A673 (cell line): ENCODE data around the gene TTC9B. TPM values are rescaled to one million over a fixed set of nuclear protein-coding genes. Genes with fewer than 3 reads are reported as not detected.

ENCODE experiments used
- BruUV-seq: library from RNA; stranded (reverse); fragments of 400-500 nt; replicated peaks from 2 replicates; lab custom pipeline; 2021; lab: Mats Ljungman, UMichigan
- CTCF ChIA-PET: fragments of 300-600 bp; sonication (Branson Sonifier 250); formaldehyde crosslinking; loops from one replicate; lab custom pipeline; 2022; ENCODE audit warnings: antibody characterized with exemption; lab: Charles Lee
- POLR2A ChIA-PET: fragments of 300-600 bp; sonication (Branson Sonifier 250); formaldehyde crosslinking; loops from one replicate; lab custom pipeline; 2022; ENCODE audit warnings: antibody characterized with exemption; ENCODE audit not compliant: low non-redundant PET; lab: Charles Lee
- DNase-seq: peaks from one replicate; pipeline ENCODE4 v3.0.0-alpha.2; 2015; ENCODE audit warnings: low spot score
- H3K27ac ChIP-seq: fragments of 200-600 bp; sonication (generic); 2 replicates; pipeline ENCODE4 v1.5.1; 2016; ENCODE audit warnings: mixed run types, low read depth, mild to moderate bottlenecking, mixed read lengths, antibody characterized with exemption, low read length; ENCODE audit not compliant: poor library complexity, severe bottlenecking
- H3K27me3 ChIP-seq: fragments of 200-600 bp; sonication (generic); replicated peaks from 2 replicates; pipeline ENCODE4 v1.6.1; 2017; ENCODE audit warnings: mixed run types, low read depth, mild to moderate bottlenecking, mixed read lengths, antibody characterized with exemption, low read length; ENCODE audit not compliant: insufficient read depth, poor library complexity
- H3K36me3 ChIP-seq: fragments of 200-600 bp; sonication (generic); 2 replicates; pipeline ENCODE4 v1.6.1; 2016; ENCODE audit warnings: mixed run types, mild to moderate bottlenecking, mixed read lengths, antibody characterized with exemption, low read length; ENCODE audit not compliant: insufficient read depth, poor library complexity, severe bottlenecking
- H3K4me1 ChIP-seq: fragments of 200-600 bp; sonication (generic); 2 replicates; pipeline ENCODE4 v1.6.1; 2017; ENCODE audit warnings: mixed run types, mild to moderate bottlenecking, mixed read lengths, antibody characterized with exemption, low read length; ENCODE audit not compliant: insufficient read depth, poor library complexity, severe bottlenecking
- H3K4me3 ChIP-seq: fragments of 200-600 bp; sonication (generic); 2 replicates; pipeline ENCODE4 v1.5.1; 2016; ENCODE audit warnings: low read depth, mixed run types, mild to moderate bottlenecking, mixed read lengths, low read length; ENCODE audit not compliant: poor library complexity, severe bottlenecking
- H3K9me3 ChIP-seq: fragments of 200-600 bp; sonication (generic); 2 replicates; pipeline ENCODE4 v1.6.1; 2016; ENCODE audit warnings: mixed run types, low read depth, mild to moderate bottlenecking, mixed read lengths, antibody characterized with exemption, low read length; ENCODE audit not compliant: poor library complexity, severe bottlenecking
- CTCF ChIP-seq: fragments of 300-800, 200-600 bp; sonication (generic); conservative IDR thresholded peaks from 2 replicates; pipeline ENCODE4 v1.5.1; 2017; ENCODE audit warnings: low read depth, mild to moderate bottlenecking, antibody characterized with exemption, low read length, moderate library complexity, mixed read lengths
- EZH2 ChIP-seq: fragments of 200-600 bp; sonication (generic); IDR thresholded peaks from 2 replicates; pipeline ENCODE4 v1.6.1; 2017; ENCODE audit warnings: borderline replicate concordance, low read depth, mild to moderate bottlenecking, mixed read lengths, antibody characterized with exemption, low read length; ENCODE audit not compliant: poor library complexity, severe bottlenecking
- intact Hi-C: fragments of 100-400 bp; cut with micrococcal nuclease; formaldehyde crosslinking; loops from one replicate; pipeline ENCODE4 v1.10.0; 2022; ENCODE audit not compliant: unreplicated experiment
- total RNA-seq: library from RNA; stranded (reverse); gene quantifications from 2 replicates; pipeline ENCODE4 v1.2.3, GENCODE V29; 2021

The TTC9B gene
- total RNA-seq, 1 experiment from 2014 or later = not detected

GRCh38 chr19:40264314-40265054, 46.3 kb upstream of the TTC9B start:
- ChIA-PET CTCF (no interaction called here), POLR2A (interaction anchor here (0.6 kb wide), 1 partner anchor 338 kb away, joined by 3 read pairs; no protein-coding TSS in a partner anchor)
- Histone ChIP-seq H3K27ac (no peak overlapping the region), H3K36me3 (peaks cover 7% of the 10 kb centered on the region), H3K27me3 (no peaks in the 10 kb centered on the region), H3K4me3 (no peak overlapping the region), H3K9me3 (no peaks in the 10 kb centered on the region), H3K4me1 (no peaks in the 10 kb centered on the region)
- BruUV-seq = no TSS peak
- intact Hi-C loops = no loop called here
- no peak for TF ChIP-seq CTCF
- TF ChIP-seq EZH2 = no peak
- no peak for DNase-seq

GRCh38 chr19:40263440-40264313, 45.5 kb upstream of the TTC9B start:
- no peak overlapping the region for H3K4me3 ChIP-seq
- no peaks in the 10 kb centered on the region for H3K4me1 ChIP-seq
- peaks cover 7% of the 10 kb centered on the region for H3K36me3 ChIP-seq
- CTCF ChIA-PET = no interaction called here
- no peaks in the 10 kb centered on the region for H3K27me3 ChIP-seq
- no peak for DNase-seq
- intact Hi-C loops = no loop called here
- H3K27ac ChIP-seq = no peak overlapping the region
- POLR2A ChIA-PET = interaction anchor here (0.6 kb wide), 1 partner anchor 338 kb away, joined by 3 read pairs; no protein-coding TSS in a partner anchor
- BruUV-seq = no TSS peak
- TF ChIP-seq EZH2 = no peak
- TF ChIP-seq CTCF = no peak
- no peaks in the 10 kb centered on the region for H3K9me3 ChIP-seq

- Histone ChIP-seq H3K9me3 (no peaks in the 10 kb centered on the region), H3K36me3 (peaks cover 7% of the 10 kb centered on the region), H3K4me3 (no peak overlapping the region), H3K4me1 (no peaks in the 10 kb centered on the region), H3K27me3 (no peaks in the 10 kb centered on the region), H3K27ac (no peak overlapping the region)
- CTCF ChIA-PET = no interaction called here
- intact Hi-C loops = no loop called here
- POLR2A ChIA-PET = no interaction called here
- no TSS peak for BruUV-seq
- TF ChIP-seq EZH2 (no peak), CTCF (no peak)
- DNase-seq = no peak
Measured at GRCh38 chr19:40262422-40262821, 44.2 kb upstream of the TTC9B start.
